ENCODE data around the gene STK32B.

STK32B gene

DNA sequence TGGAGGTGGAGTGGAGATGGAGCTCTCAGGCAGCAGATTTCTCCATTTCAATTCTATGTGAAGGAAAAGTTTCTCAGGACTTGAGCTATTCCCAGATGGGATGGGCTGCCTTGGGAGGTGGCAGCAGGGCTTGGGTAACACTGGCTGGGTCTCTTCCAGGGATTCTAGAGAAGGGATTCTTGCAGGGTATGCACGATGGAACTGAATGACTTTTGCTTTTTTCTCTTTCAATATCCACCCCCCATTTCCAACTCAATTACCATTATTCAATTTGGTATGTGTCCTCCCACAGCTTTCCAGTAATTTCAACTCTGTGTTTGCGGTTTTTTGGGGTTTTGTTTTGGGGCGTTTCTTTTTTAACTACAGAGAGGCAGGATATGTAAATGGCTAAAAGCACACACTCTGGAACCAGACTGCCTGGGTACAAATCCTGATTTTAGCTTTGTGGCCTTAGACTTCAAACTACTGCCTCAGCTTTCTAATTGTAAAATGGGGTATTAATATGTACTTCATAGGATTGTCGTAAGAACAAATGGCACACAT, 428.3 kb downstream of the STK32B start:
- no peak for DNase-seq

GRCh38 chr4:5488413-5488812, 437.1 kb downstream of the STK32B start:
- DNase-seq: no peak

- no peak for DNase-seq
Observed at GRCh38 chr4:5489260-5489659, 438.0 kb downstream of the STK32B start.

- DNase-seq: no peak
Observed at GRCh38 chr4:5497489-5497888, 446.2 kb downstream of the STK32B start.

- DNase-seq: no peak
Observed at GRCh38 chr4:5500165-5500564, 448.9 kb downstream of the STK32B start.

- DNase-seq: no peak
Observed at GRCh38 chr4:5503336-5503936, 452.2 kb downstream of the STK32B start.

GRCh38 chr4:5504486-5504885, 453.2 kb downstream of the STK32B start:
- DNase-seq: no peak

DNA sequence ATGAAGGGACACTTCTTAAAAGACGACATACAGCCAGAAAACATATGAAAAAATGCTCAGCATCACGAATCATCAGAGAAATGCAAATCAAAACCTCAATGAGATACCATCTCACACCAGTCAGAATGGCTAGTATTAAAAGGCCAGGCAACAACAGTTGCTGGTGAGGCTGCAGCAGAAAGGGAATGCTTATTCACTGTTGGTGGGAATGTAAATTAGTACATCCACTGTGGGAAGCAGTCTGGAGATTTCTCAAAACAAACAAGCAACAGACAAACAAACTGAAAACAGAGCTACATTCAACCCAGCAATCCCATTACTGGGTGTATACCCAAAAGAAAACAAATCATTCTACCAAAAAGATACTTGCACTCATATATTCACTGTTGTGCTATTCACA, 459.2 kb downstream of the STK32B start:
- no peak for DNase-seq

GRCh38 chr4:5511791-5512190, 460.5 kb downstream of the STK32B start:
- DNase-seq: no peak

DNA sequence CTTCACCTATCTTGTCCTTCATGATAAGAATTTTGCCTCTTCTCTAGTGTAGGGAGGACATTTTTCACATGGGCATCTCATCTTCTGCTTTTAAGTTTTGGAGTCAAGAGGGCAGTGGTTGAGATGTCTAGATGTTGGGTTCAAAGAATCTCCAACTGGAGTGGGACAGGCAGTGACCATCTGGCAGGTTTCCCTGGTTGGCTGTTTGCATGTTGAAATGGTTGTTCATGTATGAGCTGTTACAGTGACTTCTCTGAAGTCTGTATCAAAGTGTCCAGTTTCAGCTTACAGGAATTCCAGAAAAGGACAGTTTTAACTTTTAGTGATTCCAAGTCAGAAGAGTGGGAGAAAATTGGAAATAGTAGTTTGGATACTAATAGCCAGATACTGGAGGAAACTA, 464.4 kb downstream of the STK32B start:
- no peak for DNase-seq

DNA sequence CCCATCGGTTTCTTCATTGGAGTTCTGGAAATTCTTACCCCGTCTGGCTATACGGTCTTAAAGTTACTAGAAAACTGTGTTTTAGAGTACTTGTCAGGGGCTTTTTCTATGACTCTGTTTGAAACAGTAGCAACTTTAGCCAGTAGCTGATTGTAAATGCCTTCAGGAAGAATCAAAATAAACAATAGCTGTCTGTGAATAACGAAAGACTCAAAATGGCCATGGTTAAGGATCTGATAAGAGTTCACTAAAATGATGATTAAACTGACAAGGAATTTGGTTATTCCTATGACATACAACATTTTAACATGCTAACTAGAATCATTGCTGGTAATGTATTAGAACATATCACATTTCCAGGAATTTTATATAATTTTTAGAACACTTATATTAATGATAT, 466.1 kb downstream of the STK32B start:
- DNase-seq: no peak

GRCh38 chr4:5524446-5525299, 473.4 kb downstream of the STK32B start:
- no peak for DNase-seq

DNA sequence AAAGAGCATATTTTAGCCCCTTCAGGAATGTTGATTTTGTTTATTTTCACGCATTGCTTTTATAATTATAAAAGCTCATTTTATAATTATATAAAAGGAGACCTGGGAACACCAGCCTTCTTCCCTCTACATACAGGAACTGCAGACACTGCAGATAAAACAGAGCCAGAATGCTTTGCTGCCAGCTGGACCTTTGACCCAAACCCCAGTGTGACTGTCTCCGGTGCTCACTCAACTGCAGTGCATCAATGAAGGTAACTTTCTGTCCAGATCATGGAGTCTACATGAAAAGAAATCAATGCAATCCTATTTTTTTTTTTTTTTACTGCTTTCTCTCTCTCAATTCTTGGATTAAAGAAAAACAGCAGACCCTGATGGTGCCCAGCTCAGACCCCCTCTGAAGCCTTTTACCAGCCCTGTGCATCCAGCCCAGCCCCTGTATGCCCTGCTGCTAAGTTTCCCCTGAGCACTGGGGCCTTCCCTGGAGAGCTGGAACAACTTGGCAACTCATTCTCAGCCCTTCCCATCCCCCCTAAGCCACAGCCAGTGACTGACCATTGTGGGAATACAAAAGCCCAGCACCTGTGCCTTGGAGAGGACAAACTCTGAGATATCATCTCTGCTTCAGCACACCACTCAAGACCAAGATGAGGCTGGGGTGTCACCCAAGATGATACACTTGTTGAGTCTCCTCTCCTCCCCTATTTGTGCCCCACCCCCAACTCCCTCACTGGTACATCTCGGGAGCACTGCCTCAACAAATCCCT, 475.0 kb downstream of the STK32B start:
- DNase-seq: no peak

DNA sequence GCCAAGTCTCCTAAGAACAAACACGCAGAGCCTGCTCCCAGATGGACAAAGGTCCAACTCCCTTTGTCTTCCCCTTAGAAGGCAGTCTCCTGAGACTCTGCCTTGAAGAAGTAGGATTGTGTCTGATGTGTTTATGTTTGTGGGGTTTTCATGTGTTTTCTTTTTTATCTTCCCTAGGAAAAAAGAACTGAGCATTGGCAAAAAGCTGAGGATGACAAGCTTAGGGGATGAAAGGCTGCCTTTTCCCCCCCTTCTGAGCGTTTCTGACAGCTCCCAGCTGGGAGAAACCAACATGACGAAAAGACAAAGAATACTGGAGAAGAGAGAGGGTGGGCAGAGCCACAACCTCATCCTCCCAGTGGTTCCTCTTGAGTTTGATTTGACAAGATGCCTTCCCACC, 475.9 kb downstream of the STK32B start:
- DNase-seq: no peak

GRCh38 chr4:5528031-5528436, 476.8 kb downstream of the STK32B start:
- no peak for DNase-seq

DNA sequence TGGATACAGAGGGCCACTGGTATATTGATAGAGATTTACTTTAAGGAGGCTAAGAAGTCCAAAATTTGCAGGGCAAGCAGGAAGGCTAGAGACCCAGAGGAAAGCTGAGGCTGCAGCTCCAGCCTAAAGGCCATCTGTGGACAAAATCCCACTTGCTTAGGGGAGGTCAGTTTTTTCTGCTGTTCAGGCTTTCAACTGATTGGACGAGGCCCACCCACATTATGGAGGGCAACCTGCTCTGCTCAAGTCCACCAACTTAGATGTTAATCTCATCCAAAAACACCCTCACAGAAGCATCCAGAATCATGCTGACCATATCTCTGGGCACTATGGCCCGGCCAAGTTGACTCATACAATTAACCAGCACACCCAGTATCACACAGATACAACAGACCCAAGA, 480.8 kb downstream of the STK32B start:
- no peak for DNase-seq

DNA sequence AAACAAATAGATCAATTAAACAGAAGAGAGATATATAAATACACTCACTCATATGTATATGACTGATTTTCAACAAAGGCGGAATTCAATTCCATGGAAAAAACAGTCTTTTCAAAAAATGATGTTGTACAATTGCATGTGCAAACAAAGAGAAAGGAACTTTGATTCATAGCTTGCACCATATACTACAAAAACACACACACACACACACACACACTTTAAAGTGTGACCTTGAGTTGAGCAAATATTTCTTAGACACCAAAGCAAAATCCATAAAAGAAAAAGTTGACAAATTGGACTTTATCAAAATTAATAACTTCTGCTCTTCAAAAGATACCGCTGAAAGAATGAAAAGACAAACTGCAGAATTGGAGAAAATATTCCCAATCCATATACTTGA, 488.3 kb downstream of the STK32B start:
- DNase-seq: no peak

DNA sequence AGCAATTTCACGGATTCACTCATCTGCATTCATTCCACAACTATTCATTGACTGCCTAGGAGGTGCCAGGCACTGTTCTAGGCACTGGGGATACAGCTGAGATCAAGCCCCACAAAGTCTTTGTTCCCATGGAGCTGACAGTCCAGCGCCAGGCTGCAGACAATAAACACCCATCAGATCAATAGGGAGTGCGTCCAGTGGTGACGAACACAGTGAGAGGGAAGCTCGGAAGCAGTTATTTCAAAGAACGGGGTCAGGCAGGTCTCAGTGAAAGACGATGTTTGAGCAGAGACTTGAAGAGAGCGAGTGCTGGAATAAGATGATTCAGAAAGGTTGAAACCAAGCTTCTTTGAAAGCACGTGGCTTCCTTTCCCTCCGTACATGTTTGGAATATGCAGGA, 489.9 kb downstream of the STK32B start:
- no peak for DNase-seq

DNA sequence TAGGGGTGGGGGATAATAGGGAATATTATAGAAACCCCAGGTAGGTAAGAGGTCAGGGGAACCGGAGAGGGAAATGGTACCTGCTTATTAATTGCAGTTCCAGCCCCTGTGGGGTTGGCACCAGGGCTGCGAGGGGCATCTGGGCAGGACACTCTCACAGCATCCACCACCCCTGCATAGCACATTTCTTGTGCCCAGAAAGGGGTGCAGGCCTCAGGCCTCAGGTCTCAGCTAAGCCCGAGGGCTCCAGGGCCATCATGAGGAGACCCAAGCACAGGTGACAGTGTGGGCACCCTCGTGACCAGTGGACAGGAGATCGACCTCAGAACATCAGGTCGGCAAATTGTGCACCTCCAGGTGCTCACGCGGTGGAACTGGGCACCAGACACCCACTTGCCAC, 492.4 kb downstream of the STK32B start:
- DNase-seq: no peak

DNA sequence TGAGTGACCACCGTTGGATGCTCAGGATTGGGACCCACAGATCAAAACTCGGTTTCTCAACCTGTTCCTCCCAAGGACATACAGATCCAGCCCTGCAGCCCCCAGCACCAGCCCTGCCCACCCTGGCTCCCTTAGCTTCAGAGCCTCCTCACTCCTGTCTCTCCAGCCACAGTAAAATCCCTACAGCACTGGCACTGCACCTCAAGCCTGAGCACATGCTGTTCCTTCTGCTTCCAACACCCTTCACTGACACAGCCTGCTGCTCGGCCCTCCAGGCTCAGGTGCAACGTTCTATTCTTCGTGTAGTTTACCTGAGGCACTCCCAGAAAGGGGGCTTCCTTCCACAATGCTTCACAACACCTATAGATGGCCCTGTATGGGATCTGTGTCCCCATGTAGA, 493.5 kb downstream of the STK32B start:
- no peak for DNase-seq

DNA sequence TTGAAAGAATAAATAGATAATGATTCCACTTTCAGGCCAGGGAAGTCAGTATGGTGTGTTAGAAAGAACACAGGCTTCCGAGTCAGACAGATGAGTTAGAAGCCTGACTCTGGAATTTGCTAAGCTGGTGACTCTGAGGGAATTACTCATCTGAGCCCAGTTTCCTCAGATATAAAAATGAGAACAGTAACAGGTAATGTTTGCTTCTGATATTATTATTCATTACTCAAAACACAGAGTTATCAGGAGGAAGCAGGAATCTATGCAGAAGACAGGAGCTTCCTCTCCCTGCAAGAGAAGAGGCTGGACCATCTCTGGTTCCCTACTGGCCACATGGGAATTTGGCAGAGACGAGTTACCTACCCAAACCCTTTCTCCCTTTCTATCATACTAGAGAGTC, 494.0 kb downstream of the STK32B start:
- no peak for DNase-seq

DNA sequence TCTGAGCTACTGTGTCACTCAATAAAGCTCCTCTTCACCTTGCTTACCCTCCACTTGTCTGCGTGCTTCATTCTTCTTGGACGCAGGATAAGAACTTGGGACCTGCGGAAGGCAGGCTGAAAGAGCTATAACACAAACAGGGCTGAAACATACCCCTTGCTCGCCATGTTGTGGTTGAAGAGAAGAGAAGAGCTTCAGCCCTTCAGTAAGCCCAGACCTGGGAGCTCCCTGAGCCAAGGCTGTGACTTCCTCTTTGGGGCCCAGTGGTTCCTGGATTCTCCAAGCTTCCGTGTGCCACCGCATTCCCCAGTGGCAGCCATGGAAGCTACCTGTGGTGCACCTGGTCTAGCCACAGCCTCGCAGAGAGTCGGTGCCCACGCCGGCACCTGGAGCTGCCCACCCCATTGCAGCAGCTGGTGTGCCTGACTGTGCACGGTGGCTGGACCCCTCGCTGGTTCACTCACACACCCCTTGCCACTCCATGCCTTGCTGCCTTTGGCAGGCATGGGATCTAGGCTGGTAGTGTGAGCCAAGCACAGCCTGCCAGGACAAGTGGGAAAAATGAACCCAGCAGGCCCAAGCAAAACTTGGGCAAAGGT, 496.5 kb downstream of the STK32B start:
- DNase-seq: no peak
